Left lung (tissue), 10 donors: ENCODE results near the gene RBFOX2. TPM values are rescaled to one million over a fixed set of nuclear protein-coding genes. Genes with fewer than 3 reads are reported as not detected.

Experiments
- ATAC-seq: fragments of 200-7000 bp; cut with Tn5 transposase; one replicate; pipeline ENCODE4 v1.9.1; 2020; ENCODE audit warnings: moderate library complexity
- DNase-seq, 4 donors: peaks; one replicate each; pipeline ENCODE4 v3.0.0-alpha.2; 2013 to 2020
- H3K27ac ChIP-seq, 2 donors: fragments of 200-600 bp; sonication (generic) in 1 of 2; one replicate each; pipeline versions ENCODE4 v1.5.0 to v1.8.0; 2020 to 2021
- H3K27me3 ChIP-seq, 2 donors: fragments of 200-600 bp; sonication (generic) in 1 of 2; one replicate each; pipeline versions ENCODE4 v1.5.0 to v1.8.0; 2020 to 2021
- H3K36me3 ChIP-seq, 2 donors: fragments of 200-600 bp; sonication (generic) in 1 of 2; one replicate each; pipeline versions ENCODE4 v1.5.0 to v1.8.0; 2020 to 2021
- H3K4me1 ChIP-seq, 2 donors: fragments of 200-600 bp; one replicate each; pipeline ENCODE4 v1.8.0; 2021
- H3K4me3 ChIP-seq, 2 donors: fragments of 200-600 bp; sonication (generic) in 1 of 2; one replicate each; pipeline versions ENCODE4 v1.5.0 to v1.8.0; 2020 to 2021; ENCODE audit warnings: mild to moderate bottlenecking in 1 of 2
- H3K9me3 ChIP-seq, 2 donors: fragments of 200-600 bp; sonication (generic) in 1 of 2; one replicate each; pipeline versions ENCODE4 v1.5.0 to v1.8.0; 2020 to 2021
- intact Hi-C, 2 donors: fragments of 100-400 bp; cut with DNase I; formaldehyde crosslinking; loops; one replicate each; pipeline versions ENCODE4 v1.11.2 to v1.14.2; 2022
- polyA plus RNA-seq, 6 donors: library from polyadenylated mRNA; unstranded; fragments of 120-200 nt; gene quantifications; one replicate each; pipeline ENCODE4 v1.2.1, GENCODE V29; 2013; ENCODE audit not compliant: insufficient read length in 6 of 6
- total RNA-seq, 2 donors: library from RNA; stranded (reverse); fragmentation: NEBNext Ultra II Directional; extraction: Animal tissue kit (Norgen Biotek cat#: 25700); gene quantifications; one replicate each; pipeline ENCODE4 v1.2.1, GENCODE V29; 2021
- TF ChIP-seq, protein P1 (sequence below), 2 donors: fragments of 200-600 bp; sonication (generic) in 1 of 2; IDR thresholded peaks; one replicate each; pipeline versions ENCODE4 v1.5.0 to v1.8.0; 2021; ENCODE audit warnings: antibody characterized with exemption in 2 of 2
- donor health status: DM: no; HTN: yes; CAD: no.
- donor health status: DM: no; HTN: no; CAD: no.

The RBFOX2 gene
- total and polyA plus RNA-seq, 8 donors, result 63.1 to 171 (median 154) TPM

DNA sequence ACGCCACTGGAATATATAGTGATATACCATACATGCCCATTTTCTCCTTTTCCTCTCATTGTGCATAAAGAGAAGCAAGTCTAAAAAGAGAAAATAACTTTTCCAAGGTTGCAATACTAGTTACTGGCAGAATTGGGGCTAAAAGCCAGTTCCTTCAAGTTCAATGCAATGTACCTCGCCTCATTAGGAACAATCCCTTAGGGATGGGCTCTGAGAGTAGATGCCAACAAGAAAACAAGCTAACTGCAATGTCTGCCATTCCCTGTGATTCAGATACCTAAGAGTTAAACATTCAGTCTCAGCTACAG, 114.3 kb downstream of the RBFOX2 start:
- DNase-seq (no peak), ATAC-seq (no peak)
- Histone ChIP-seq H3K27me3 (no peaks in the 10 kb centered on the region), H3K36me3 (no peaks in the 10 kb centered on the region), H3K9me3 (no peaks in the 10 kb centered on the region), H3K4me3 (peak overlapping the region in 1 of 2 donors; percentile 35), H3K4me1 (peaks cover 18 to 48% of the 10 kb centered on the region in 2 donors), H3K27ac (peak overlapping the region; percentile 66 to 80)
- TF ChIP-seq, protein P1, sequence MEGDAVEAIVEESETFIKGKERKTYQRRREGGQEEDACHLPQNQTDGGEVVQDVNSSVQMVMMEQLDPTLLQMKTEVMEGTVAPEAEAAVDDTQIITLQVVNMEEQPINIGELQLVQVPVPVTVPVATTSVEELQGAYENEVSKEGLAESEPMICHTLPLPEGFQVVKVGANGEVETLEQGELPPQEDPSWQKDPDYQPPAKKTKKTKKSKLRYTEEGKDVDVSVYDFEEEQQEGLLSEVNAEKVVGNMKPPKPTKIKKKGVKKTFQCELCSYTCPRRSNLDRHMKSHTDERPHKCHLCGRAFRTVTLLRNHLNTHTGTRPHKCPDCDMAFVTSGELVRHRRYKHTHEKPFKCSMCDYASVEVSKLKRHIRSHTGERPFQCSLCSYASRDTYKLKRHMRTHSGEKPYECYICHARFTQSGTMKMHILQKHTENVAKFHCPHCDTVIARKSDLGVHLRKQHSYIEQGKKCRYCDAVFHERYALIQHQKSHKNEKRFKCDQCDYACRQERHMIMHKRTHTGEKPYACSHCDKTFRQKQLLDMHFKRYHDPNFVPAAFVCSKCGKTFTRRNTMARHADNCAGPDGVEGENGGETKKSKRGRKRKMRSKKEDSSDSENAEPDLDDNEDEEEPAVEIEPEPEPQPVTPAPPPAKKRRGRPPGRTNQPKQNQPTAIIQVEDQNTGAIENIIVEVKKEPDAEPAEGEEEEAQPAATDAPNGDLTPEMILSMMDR (IDR thresholded peaks at IDR 0.05), result no peak
- intact Hi-C loops, result no loop called here

DNA sequence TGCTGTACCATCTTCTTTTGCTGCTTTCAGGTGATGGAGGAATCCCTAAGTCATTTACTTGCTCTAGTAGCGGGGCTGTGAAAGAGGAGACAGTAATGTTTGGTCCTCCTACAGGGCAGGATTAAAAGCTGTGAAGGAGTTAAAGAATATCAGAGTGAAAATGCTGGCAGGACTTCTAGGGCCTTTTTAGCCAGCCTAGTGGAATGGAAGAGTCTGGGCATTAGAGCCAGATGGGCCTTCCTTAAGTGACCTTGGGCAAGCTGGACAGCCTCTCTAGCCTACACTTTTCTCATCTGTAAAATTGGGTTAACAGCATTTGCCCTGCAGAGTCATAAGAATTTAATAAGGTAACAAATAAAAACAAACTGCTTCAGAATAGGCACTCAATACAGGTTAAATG, 114.7 kb downstream of the RBFOX2 start:
- no peak overlapping the region for H3K4me3 ChIP-seq
- H3K27ac ChIP-seq, result peak overlapping the region; percentile 66 to 80
- peaks cover 17 to 48% of the 10 kb centered on the region in 2 donors for H3K4me1 ChIP-seq
- TF ChIP-seq, protein P1 (IDR thresholded peaks at IDR 0.05), result no peak
- ATAC-seq (no peak), DNase-seq (no peak)
- no peaks in the 10 kb centered on the region for H3K36me3 ChIP-seq
- intact Hi-C loops, result no loop called here
- no peaks in the 10 kb centered on the region for H3K27me3 ChIP-seq
- no peaks in the 10 kb centered on the region for H3K9me3 ChIP-seq

DNA sequence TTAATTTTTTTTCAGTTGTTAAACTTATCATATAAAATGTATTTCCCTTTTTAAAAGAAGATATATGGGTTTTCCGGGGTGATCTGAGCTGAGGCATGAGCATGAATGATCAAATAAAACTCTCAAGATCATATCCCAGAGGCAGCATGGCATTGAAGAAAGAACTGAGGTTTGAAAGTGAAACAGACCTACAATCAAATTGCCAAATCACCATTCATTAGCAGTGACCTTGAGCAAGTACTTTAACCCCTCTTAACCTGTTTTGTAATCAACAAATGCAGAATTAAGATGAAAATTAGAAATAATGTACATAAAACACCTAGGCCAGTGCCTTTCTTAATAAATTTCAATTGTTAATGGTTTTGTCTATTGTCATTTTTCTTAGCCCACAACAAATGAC, 116.0 kb downstream of the RBFOX2 start:
- Histone ChIP-seq H3K9me3 (no peaks in the 10 kb centered on the region), H3K36me3 (no peaks in the 10 kb centered on the region), H3K27me3 (no peaks in the 10 kb centered on the region), H3K4me3 (no peak overlapping the region), H3K27ac (no peak overlapping the region), H3K4me1 (peaks cover 11 to 48% of the 10 kb centered on the region in 2 donors)
- no peak for ATAC-seq
- no peak for DNase-seq
- TF ChIP-seq, protein P1 (IDR thresholded peaks at IDR 0.05), result no peak
- intact Hi-C loops, result no loop called here

DNA sequence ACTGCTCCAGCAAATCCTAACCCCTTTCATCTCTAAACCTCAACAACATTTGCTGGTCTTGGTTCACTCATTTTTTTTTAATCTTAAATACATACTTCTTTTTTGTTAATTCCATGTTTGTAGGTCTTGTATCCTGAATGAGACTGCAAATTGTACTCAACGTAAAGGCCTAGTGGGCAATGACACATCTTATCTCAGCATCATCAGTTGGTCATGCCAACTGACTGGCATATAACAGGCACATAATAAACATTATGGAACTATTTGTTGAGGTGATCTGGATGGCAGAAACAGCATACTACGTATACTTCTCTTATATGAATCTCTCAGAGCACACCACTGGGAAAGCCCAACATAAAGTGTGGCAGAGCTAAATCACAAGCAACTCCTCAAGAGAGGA, 116.7 kb downstream of the RBFOX2 start:
- no peaks in the 10 kb centered on the region for H3K36me3 ChIP-seq
- intact Hi-C loops, result no loop called here

DNA sequence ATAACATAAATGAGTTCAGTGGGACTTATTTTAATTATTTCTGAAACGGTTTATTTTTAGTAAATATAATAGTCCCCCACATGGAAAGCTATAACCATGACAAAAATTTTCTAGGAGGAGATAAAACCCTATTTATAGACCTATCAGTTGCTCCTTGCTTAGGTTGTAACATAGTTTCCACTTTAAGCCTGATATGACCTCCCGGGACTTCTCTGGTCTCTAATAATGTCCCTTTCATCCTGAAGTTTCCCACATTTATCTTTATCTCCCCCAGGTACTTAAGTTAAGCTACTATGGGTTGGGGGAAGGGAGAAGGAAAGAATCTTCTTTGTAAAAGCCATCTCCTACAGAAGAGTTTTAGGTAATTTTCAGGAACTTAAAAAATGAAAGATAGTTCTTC, 117.7 kb downstream of the RBFOX2 start:
- intact Hi-C loops, result no loop called here
- H3K4me3 ChIP-seq, result no peak overlapping the region
- no peak for ATAC-seq
- no peaks in the 10 kb centered on the region for H3K36me3 ChIP-seq
- peaks cover 7 to 43% of the 10 kb centered on the region in 2 donors for H3K4me1 ChIP-seq
- no peak overlapping the region for H3K27ac ChIP-seq
- TF ChIP-seq, protein P1 (IDR thresholded peaks at IDR 0.05), result no peak
- no peaks in the 10 kb centered on the region for H3K9me3 ChIP-seq
- no peaks in the 10 kb centered on the region for H3K27me3 ChIP-seq
- no peak for DNase-seq

More for the DNA sequence above, 116.7 kb downstream of the RBFOX2 start:
- no peak for ATAC-seq
- Histone ChIP-seq H3K9me3 (no peaks in the 10 kb centered on the region), H3K27me3 (no peaks in the 10 kb centered on the region), H3K4me3 (no peak overlapping the region), H3K4me1 (peaks cover 11 to 48% of the 10 kb centered on the region in 2 donors), H3K27ac (no peak overlapping the region)
- TF ChIP-seq, protein P1 (IDR thresholded peaks at IDR 0.05), result no peak
- DNase-seq, result no peak
